Glomerular visceral epithelial cell (primary cell): Measurements from ENCODE around the gene WAS.
"Not testable (repeated sequence)": the region's sequence is repeated elsewhere in the genome, so short reads cannot be mapped to it uniquely, and the experiment has no call there.

Experiments
- DNase-seq: peaks from one replicate; pipeline ENCODE4 v3.0.0-alpha.2; 2016; ENCODE audit errors: extremely low spot score

The WAS gene

GRCh38 chrX:48685416-48685815 is 1.8 kb downstream of the WAS start:
- DNase-seq: no peak

DNA sequence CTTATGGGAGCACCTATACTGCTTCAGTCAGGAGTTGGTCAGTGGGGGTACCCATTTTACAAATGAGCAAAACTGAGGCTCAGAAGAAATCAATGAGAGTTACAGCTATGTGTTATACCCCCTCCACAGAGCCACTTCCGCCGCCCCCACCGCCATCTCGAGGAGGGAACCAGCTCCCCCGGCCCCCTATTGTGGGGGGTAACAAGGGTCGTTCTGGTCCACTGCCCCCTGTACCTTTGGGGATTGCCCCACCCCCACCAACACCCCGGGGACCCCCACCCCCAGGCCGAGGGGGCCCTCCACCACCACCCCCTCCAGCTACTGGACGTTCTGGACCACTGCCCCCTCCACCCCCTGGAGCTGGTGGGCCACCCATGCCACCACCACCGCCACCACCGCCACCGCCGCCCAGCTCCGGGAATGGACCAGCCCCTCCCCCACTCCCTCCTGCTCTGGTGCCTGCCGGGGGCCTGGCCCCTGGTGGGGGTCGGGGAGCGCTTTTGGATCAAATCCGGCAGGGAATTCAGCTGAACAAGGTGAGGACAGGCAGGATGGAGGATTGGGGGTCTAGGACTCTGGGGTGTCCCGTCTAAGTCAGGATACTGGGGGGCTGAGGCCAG is 5.0 kb downstream of the WAS start:
- no peak for DNase-seq

- no peak for DNase-seq
Observed at GRCh38 chrX:48689208-48689920, 5.8 kb downstream of the WAS start.

GRCh38 chrX:48691746-48692145 is 8.1 kb downstream of the WAS start:
- not testable (repeated sequence) for DNase-seq

GRCh38 chrX:48694776-48695533 is 11.4 kb downstream of the WAS start:
- DNase-seq: no peak

- peak; percentile 37 for DNase-seq
Observed at GRCh38 chrX:48695534-48695896, 11.9 kb downstream of the WAS start.

DNA sequence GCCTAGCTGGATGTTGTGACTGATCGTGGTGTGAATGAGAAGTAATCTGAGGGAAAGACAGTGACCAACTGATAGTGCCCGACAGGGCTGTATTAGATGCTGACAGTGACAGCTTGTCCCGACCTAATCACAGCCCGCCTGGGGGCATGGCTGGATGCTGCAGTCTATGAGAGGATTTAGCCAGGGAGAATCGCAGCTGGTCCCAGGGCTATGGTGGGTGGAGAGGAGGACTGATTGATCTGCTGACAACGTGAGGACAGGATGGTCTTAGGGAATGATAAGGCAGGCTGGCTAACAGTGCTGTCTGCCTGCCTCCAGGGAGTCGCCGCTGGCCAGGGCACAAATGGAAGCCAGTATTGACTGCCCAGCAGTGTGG is 12.3 kb downstream of the WAS start:
- DNase-seq: no peak

DNA sequence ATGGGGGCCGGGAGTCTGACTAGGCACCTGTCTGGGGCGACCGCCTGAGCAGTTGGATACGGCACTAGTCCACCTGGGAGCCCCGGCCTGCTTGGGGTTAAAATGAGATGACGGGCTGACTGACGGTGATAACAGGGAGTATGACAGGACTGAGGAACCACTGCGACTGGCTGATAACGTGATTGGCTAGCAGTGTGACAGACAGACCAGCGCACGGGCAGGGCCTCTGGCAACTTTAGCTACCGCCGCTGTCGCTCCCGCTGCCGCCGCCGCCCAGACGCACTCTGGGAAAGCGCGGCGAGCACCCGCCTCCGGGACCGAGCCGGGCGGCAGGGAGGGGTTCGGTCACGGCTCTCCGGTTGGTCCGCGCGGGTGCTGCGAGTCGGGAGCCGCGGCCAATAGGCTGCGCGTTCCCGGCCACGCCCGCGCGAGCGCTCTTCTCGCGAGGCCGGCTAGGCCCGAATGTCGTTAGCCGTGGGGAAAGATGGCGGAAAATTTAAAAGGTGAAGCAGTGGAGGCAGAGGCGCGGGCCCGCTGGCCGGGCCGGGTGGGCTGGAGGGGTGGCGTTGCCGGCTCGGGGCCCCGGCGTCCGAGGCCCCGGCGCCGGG is 12.8 kb downstream of the WAS start, which contains the start of gene SUV39H1:
Gene SUV39H1 (plus strand): TSS at position 434 of the 608 bp plus-strand sequence. CDS start 51 bp downstream, at position 485.
- DNase-seq: peak; percentile 87

DNA sequence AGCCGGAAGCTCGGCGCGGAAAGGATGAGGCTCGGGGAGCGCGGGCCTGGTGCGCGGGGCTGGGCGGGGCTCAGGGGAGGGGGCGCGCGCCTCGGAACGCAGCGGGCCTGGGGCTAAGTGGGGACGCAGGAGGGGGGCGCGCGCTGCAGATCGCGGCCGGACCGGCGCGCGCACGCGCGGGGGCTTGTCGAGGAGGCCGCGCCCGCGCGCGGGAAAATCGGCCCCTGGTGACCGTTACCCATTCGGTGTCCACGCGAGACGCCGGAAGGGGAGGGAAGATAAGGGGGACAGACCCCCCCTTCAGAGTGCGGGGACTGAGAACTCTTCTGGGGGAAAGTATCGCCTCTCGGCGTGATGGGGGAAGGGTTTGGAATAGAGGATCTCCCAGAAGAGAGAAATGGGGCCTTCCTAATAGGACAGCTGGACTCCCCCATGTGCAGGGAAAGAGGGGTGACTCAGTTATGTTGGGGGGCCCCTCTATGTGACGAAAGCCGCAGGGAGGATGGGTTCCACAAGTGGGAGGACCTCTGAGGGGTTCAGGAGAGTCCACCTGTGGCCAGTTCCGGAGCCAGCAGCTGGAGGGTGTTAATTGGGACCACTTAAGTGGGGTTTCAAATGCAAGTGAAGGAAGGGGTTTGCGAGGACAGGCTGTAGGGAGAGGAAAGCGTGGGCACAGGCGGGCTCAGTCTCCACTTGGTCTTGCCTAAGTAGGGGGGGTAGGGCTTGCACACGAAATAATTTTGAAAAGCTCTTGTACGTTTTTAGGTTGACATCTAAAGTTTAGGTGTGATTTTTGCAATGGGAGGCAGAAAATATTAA is 13.5 kb downstream of the WAS start:
- DNase-seq: peak; percentile 64

DNA sequence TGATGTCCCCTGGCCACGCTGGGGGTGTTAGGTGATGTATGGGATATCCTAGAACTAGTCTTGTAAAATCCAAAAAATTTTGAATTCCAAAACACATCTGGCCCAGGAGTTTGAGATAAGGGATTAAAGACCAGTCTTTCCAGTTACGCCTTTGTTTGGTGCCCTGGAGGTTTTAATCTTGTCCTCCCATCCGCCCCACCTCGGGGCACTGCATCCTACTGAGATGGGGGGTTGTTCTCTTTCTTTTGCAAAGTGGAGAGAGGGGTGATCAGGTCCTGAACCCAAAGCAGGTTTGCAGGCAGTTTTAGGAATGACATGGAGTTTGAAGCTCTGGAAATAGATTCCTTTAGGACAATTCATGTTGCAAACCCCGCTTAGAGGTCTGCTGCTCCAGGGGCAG is 14.7 kb downstream of the WAS start:
- no peak for DNase-seq

DNA sequence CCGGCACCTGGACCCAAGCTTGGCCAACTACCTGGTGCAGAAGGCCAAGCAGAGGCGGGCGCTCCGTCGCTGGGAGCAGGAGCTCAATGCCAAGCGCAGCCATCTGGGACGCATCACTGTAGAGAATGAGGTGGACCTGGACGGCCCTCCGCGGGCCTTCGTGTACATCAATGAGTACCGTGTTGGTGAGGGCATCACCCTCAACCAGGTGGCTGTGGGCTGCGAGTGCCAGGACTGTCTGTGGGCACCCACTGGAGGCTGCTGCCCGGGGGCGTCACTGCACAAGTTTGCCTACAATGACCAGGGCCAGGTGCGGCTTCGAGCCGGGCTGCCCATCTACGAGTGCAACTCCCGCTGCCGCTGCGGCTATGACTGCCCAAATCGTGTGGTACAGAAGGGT is 16.6 kb downstream of the WAS start:
- DNase-seq: no peak

DNA sequence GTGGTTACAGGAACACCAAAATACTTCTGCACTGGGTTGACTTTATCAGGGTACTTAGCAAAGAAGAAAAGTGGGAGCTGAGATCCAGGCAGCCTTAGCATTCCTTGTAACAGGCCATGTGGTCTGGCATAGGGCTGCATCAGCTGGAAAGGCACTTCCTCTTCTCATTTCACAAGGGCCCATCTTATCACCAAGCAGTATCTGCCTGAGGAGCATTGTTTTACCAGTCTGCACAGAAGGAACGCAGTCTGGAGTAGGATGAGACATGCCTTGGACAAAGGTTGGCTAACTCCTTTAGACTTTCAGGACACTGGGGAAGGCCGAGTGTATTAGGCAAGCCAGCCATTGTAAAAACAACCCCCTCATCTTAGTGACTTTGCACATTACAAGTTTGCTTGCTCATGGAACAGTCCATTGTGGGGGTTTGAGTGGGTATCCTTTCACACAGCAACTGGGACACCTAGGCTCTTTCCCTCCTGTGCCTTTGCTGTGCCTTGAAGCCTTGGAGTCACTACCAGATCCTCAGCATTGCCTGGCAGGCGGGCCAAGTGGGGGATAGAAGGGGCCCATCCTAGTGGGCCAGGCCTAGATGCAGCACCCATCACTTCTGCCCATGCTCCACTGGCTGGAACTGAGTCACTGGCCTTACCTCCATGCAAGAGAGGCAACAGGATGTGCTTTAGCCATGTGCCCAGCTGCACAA is 17.5 kb downstream of the WAS start:
- no peak for DNase-seq

DNA sequence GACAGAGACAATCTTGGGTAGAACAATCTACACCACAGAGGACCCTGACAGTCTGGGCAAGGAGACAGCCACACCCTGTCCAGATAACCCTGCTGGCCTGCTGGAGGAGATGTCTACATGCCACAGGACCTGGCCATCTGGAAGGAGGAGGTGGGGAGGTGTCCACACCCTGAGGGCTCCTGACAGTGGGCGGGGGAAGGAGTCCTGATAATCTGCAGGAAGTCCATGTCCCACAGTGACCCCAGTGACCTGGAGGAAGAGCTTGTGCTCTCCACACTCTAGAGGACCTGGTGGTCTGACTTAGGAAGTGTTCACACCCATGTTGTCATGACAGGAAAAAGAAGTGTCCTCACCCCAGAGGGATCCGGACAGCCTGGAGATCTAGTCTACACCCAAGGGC is 18.4 kb downstream of the WAS start:
- DNase-seq: no peak

GRCh38 chrX:48702716-48703115 is 19.1 kb downstream of the WAS start:
- DNase-seq: no peak

- no peak for DNase-seq
Observed at GRCh38 chrX:48703228-48703627, 19.6 kb downstream of the WAS start.

- DNase-seq: peak; percentile 17
Observed at GRCh38 chrX:48703642-48704481, 20.3 kb downstream of the WAS start.

GRCh38 chrX:48705871-48706270 is 22.3 kb downstream of the WAS start:
- no peak for DNase-seq

DNA sequence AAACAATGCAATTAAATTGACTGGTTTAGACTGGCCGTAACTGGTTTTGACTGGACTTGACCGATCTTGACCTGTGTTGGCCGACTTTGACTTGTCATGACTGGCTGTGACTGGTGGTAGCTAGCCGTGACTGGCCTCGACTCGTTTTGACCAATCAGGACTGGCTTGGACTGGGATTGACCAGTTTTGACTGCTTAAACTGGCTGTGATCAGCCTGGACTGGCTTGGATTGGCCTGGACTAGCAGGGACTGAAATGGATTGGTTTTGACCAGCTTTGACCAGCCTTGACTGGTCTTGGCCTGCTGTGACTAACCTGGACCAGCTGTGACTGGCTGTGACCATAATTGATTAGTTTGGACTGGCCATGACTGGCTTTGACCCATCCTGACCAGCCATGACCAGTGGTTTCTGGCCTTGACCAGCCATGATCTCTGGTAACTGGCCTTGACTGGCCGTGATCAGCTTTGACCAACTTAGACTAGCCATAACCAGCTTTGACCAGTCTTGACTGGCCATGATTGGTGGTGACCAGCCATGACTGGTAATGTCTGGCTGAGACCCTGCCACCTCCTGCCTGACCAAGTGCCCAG is 26.0 kb downstream of the WAS start:
- no peak for DNase-seq

GRCh38 chrX:48711162-48711928 is 27.7 kb downstream of the WAS start:
- DNase-seq: no peak
